HuH-7 (cell line): ENCODE data around the gene WIPF3.
A peak's percentile ranks its signal among the peaks of the same experiment; 100 is the strongest.

ENCODE experiments used
- DNase-seq: peaks from one replicate; pipeline ENCODE4 v3.0.0; 2011; ENCODE audit warnings: low spot score

The WIPF3 gene

DNA sequence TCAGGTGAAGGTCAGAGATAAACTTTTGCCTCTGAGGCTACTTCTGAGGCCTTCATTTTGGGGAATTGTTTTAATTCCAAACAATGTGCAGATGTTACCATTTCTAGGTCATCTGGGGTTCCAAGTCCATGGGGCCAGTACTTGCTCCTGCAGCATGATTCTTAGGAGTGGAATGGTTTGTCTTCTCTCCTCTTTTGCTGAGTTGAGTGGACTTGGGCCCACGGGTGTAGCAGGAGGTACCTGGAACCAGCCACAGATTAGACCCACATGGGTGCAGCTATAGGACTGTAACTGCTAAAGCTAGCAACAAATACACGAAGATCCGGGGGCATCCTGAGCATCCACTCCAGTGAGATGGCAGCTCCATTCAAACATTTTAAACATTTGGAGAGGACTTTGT lies 41.6 kb downstream of the WIPF3 start:
- no peak for DNase-seq

DNA sequence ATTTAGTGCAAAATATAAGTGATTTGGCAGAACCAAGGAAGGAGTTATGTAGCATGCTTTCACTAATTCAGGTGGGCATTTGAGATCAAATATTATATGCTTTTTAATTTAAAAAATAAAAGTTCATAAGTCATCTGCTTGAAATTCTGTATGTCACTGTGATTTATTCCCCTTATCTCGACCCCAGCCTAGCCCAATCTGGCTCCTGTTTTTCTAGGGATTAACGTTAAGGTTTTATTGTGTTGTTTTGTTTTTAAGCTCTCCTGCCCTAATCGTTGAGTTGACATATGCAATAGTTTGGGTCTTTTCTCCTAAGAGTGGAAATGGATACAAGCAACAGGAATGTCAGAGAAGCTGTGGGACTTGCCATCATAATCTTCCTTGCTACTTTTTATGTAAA lies 42.6 kb downstream of the WIPF3 start:
- no peak for DNase-seq

DNA sequence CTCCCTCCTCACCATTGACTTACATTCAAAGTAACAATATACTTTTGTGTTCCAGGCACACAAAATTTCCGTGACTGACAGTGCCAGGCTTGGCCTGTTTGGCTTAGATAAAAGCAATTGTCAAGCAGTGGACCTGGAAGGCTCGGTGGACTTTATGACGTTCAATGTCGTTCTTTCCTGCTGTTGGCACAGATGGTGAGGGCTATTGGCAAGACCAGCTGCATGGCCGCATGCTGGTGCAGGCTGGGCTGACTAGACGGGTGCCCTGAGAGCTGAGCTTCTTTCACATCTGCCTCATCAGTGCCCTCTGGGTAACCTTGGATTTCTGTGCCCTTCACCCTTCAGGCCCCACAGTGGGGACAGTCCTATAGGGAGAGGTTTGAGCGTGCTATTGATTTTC lies 45.2 kb downstream of the WIPF3 start:
- no peak for DNase-seq

DNA sequence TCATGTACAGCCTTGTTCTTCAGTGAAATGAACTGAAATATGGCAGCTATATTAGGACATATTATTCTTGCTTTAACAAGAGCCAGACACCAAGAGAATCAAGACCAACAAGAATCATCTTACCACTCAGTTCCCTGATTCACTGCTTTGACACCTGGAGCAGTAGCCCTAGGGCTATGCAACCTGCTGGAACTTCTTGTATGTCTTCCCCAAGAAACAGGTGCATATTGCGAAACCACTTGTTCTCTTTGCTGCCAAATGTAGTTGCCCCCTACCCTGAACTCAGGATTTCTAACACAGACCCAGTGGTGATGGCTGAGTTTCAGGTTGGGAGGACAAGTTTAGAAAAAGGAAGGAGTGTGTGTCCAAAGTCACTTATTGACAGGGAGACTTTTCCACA lies 46.1 kb downstream of the WIPF3 start:
- no peak for DNase-seq

DNA sequence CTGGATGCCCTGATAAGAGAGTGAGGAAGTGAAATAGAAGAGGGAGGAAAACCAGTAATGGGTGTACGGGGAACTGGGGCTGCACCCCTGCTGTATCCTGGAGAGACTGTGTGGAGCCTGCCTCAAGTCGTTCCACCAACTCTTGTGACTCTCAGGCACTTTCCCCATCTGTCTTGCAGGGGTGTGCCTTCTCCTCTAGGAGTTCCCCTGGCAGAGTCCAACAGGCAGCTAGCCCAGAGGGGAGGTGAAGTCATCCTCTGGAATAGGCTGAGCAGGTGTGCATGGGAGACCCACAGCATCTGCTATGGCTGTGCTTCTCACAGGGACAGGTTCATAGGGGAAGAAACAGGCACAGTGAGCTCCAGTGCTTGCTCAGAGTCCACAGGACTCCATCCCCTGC lies 46.8 kb downstream of the WIPF3 start:
- no peak for DNase-seq

DNA sequence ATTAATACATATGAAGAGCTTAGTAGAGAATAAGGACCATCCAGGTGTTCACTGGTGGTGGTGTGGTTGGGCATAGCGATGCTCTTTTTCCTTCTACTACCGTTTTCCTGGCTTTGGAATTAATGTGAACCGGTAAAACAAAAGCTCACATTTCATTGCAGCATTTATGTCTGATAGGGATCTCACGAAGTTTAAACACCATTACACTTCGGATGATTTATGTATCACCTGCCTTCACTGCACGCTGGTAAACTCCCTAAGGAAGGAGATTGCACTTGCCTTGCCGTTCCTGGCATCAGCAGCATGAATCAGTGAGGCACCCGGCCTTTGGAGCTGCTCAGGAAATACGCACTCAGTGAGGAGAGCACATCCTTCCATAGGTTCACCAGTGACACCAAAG lies 47.5 kb downstream of the WIPF3 start:
- DNase-seq, result no peak

DNA sequence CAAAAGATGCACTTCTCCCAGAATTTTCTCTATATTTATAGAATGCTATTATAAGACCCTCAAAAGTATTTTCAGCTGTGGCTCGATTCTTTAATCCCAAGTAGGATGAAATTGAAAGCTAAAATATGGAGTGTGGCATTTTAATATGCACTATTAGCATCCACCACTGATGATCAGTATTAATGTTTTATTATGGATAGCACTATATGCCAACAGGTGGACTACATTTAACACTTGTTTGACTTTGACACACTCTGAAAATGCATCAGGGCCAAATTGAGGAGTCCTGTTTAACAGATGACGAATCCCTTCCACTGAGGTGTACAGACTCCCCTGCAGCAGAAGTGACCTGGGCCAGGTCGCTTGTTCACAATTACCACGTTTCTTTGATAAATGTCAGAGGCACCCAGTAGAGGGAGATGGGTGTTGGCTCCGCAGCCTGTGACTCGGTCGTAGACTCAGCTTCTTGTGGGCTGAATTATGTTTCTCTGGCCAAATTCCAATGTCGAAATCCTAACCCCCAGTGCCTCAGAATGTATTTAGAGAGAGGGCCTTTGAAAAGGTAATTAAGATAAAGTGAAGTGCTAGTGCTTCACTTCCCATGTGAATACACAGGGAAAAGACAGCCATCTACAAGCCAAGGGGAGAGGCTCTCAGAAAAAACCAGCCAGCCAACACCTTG lies 48.1 kb downstream of the WIPF3 start:
- peak; percentile 32 for DNase-seq

DNA sequence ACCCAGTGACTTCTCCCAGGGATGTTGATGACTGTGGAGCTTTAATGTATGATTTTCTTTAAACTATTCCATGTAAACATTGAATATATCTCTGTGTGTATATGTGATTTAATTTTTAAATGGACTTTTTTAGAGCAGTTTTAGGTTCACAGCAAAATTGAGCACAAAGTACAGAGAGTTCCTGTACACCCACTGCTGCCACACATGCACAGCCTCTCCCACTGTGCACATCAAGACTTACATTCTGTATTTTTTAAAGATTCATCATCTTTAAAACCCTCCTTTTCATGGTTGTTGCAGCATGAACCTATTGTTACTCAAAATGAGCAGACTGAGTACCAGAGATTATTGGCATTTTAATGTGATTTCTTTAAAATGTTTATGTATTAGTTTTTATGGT lies 51.3 kb downstream of the WIPF3 start:
- DNase-seq, result no peak

DNA sequence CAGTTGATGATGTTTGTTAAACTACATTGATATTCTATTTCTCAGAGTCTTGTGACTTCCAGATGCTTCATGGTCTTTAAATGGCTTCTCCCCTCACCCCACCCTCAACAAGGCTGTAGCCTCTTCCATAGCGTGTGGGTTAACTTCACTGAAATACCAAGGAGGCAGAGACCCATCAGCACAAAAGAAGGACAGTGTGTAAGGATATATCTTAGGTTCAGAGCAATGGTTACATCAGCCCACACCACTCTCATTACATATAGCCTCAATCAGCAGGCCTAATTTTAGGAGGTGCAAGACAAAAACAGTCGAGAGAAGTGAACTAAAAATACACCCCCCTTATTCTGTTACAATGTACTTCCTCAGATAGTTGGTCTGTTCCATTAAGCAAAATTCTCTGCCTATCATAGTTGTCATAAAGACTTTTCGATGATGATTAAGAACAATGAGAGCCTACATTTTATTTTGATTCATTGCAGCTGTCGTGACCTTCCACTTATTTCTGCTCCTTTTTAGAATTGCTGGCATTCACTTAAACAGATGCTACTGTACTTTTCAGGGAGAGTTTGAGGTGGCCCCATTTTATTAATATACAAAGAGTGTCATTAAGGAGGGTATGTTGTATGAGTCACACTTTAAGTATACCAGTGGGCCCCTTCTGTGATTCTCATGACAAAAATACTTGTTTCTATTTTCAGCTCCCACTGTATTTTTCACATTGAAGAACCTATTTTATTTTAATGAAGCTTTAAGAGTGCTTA lies 52.1 kb downstream of the WIPF3 start:
- DNase-seq, result no peak

DNA sequence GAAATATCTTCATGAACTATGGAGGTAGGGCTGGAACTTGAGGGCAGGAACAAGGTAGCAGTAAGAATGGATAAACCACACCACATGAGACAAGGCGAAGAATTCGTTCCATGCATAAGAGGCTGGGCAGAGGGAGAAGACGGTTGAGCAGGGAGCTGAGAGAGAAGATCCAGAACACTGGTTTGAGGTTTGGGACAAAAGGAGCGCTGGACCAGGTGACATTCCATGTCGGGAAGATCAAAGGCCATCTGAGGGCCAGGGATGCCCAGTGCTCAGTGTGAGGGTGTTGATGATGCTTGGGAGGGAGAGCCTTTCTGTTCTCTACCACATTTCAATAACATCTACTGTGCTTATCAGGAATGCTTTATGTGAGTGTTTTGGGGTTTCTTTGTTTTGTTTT lies 52.8 kb downstream of the WIPF3 start:
- DNase-seq, result no peak

DNA sequence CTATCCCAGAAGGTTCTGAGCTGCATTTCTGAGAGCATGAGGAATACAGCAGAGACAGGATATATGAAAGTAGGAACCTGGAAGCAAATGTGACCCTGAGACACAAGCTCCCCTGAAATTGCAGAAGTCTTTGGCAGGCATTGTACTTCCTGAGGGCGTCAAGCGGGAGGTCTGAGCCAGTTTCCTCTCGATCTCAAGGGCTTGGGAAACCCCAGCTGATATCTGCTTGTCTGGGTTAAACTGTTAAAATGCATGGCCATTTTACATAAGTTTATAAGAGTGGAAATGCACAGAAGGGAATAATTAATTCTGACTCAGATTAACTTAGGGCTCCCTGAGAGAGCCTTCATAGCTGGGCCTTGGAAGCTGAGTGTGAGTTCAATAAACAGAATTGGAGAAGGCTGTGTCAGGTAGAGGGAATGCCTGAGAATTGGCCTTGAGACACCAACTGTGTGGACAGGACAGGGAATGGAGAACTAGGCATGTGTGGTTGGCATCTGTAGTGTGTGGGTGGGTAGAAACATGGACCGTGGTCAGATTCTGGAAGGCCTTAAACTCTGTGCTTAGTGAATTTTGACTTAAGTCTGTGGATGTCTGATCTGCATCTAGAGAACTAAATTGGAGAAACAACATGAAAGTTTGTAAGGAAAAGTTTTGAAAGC lies 53.3 kb downstream of the WIPF3 start:
- no peak for DNase-seq

DNA sequence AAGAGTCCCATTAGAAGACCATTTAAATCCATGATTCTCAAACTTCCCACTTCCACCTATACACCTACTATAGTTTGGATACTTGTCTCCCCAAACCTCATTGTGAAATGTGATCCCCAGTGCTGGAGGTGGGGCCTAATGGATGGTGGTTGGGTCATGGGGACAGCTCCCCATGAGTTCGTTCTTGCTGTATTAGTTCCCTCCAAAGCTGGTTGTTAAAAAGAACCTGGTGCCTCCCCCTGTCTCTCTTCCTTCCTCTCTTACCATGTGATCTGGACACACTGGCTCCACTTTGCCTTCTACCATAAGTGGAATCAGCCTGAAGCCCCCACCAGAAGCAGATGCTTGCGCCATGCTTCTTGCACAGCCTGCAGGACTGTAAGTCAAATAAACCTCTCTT lies 53.9 kb downstream of the WIPF3 start:
- DNase-seq, result no peak

DNA sequence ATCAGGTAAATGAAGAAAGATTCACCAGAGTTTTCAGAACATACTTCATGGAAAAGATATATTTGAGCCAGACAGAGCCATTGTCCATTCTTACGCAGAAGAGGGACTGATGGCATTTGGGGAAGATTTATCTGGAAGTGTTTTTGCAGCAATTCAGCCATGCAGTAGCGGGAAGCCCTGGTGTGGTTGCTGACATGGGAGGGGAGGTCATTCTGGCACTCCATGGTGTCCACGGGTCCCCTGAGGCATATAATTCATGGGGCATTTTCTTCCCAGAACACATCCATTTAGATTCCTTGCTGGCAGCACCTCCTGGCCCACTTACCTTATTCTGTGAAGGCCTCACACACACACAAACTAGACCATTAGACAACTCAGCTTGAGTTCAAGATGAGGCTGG lies 55.6 kb downstream of the WIPF3 start:
- DNase-seq, result no peak

DNA sequence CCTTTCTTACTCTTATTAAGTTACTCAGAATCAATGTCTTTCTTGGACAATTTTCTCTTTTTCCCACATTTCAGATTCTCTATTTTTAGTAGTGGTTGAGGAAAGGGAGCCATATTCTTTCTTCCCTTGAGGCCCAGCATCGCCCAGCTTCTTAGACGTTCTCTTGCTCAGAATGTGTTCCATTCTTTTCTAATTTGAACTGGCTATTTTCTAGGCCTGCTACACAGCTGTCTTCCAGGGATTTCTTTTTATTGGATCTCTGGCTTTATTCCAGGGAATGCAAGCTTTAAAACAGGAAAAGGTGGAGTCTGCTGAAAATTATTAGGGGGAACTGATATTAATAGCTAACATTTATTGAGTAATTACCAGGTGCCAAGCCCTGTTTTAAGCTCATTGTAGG lies 58.3 kb downstream of the WIPF3 start:
- DNase-seq, result no peak

DNA sequence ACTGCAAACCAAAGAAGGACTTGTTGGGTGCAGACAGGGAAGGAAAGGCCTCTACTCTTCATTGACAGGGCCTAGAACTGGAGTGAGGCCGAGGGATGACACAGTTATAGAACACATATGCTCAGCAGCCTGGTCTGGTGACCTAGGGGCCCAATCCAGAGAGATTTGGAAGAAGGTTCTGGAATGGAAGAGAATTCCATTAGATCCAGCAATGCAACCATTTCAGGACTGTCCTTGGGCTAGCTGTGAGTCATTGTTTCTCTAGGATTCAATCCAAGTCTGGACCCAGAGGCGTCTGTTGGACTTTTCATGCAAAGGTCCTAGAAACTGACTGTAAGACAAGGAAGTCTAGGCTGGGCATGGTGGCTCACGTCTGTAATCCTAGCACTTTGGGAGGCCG lies 59.2 kb downstream of the WIPF3 start:
- DNase-seq, result no peak

DNA sequence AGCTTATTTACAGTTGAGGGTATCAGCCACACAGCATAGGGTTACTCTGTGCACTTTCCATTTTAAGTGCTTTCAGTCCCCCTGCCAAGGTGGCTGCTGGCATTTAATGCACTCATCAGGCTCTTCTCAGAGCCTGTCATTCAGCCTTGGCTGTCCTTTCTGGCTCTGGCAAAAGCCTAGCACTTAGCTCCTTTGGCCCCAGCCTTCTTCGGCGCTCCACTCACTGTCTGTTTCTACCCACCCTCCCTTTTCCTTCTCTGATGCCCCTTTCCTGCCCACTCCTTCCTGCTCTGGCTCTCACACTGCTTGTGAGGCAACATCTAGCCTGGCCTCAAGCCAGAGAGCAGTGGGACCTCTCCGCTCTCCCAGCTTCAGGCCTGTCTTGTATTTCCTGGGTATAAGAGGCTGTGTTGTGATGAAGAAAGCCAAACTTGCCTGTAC lies 60.2 kb downstream of the WIPF3 start:
- no peak for DNase-seq

DNA sequence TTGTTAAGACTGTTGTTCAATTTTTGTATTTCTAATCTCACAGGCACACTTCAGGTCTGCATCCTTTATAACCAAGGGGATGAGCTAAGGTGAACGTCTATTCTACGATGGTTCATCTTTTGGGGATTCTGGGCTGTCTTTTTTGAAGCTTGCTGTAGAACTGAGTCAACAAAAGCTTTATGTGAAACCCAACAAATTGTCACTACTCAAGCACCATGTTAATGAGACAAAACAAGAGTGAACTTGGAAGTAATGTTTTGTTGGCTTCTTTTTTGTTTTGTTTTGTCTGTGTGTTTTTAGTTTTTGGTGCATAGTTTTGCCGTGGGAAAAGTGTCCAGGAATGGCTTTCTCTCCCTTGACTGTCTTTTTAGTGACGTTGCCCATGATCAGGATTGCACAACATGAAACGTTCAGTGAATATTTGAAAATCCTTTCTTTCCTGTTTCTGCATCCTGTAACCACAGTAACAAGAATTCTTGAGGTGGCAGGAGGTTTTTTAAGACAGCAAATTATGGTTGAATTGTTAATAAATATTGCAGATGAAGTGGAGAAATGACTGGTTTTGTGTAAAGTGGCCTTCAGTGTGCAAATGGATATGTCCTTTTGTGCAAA lies 65.6 kb downstream of the WIPF3 start:
- no peak for DNase-seq

DNA sequence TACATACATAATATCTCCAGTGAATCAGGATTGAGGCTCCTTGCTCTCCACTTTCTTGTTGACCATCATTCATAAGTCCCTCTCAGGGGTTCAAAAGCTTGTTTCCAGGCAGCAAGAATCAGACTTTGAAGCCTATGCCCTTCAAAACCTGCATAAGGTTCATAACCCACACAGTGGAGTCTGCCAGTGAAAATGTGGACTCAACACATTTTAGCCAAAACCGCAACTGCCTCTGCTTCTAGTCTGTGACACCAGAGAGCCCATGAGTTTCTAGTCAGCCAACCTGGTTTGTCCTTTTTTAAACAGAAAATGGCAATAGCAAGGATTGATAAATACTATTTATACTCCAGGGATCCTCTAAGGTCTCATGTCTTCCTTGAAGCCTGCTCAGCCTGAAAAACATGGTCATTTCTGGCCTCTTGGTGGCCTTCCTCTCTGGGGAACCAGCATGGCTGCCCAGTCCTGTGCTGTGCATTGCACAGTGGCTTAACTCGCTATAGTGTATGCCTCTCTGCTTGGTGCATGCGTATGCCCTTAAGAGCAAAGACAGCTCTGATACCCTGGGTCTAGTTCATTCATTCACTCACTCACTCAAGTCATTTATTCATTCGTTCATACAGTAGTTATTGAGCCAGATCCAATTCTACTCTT lies 67.5 kb downstream of the WIPF3 start:
- no peak for DNase-seq

DNA sequence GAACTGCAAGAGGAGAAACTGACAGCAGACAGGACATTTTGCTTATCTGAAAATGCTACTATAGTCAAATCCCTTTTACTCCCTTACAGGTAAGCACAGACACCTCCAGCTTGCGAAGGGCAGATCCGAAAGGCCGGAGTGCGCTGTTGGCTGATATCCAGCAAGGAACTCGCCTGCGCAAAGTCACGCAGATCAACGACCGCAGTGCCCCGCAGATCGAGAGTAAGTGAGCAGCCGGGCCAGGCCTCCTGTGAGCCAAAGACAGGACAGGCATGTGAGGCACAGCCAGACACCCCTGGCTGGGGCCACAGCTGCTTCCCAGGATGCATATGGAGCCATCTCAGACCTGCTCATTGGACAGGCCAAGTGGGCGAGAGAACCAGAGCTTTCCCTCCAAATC lies 69.4 kb downstream of the WIPF3 start:
- DNase-seq, result no peak

DNA sequence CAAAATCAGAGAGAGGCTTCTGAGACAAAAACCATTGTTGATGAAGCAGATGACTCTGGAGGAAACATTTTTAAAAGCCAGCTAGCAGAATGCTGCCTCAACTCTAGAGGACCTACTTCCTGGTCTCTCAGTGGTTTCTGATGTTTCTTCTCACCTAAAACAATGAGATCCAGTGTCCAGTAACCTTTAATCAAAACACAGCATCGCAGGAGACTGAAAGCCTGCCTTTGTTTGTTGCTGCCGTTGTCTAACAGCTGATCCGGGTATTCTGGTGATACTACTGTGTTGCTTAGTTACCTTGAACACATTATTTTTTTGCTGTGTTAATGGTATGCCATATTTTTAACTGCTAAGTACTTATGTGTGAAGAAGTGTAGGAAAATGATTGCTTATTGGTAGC lies 70.9 kb downstream of the WIPF3 start:
- DNase-seq, result no peak

DNA sequence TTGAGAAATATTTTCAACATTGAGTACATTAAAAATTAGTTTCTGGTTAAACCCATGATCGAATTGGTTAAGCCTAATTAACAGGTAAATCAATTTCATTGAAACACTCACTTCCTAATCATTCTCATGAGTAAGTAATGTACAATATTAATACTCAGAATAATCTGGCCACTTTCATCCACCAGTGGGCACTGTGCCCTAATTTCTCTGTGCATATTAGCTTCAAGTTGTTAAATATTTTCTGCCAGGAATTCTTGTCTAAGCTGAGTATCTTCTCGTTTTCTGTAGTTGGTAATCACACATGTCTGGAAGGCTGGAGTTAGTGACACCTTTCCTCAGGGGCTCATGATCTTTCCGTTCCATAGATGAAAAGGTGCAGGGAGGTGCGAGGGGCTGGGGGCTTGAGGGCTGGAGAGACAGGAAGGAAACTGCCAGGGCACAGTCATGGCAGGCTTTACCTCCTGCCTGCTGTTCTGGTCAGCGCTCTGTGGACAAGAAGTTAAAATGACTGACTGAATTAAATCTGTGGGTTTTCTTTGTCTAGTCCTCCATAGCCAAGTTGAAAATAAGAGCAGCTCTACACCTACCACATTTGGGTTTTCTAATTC lies 71.9 kb downstream of the WIPF3 start:
- DNase-seq, result no peak

DNA sequence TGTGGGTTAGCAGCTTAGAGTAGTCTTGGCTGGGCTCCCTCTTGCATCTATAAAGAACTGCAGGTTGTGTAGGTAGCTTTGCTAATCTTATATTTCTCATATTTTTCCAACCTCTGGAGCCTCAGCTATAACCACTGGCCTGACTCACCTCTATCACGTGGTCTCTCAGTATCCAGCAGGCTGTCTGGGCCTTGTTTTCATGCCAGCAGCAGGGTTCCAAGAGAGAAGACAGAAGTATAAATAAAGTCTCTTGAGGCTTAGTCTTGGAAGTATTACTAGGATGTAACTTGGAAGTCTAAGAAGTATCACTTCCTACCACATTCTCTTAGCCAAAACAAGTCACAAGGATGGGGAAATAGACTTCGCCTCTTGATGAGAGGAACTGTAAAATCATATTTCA lies 73.3 kb downstream of the WIPF3 start:
- DNase-seq, result no peak
